H1 (cell line): ENCODE data around the gene AP2A1.

Source experiments
- CBX5 ChIP-seq: fragments of 300-800, 300-1000 bp; sonication (generic); IDR thresholded peaks from 2 replicates; pipeline ENCODE4 v1.7.1; 2016; ENCODE audit warnings: antibody characterized with exemption, low read length, low read depth
- CEBPB ChIP-seq: IDR thresholded peaks from 2 replicates; pipeline ENCODE4 v1.6.1; 2012; ENCODE audit warnings: low read depth, low read length
- EP300 ChIP-seq, 2 experiments: IDR thresholded peaks; 1 replicate in 1 of 2; 2 replicates in 1 of 2; pipeline ENCODE4 v1.6.1; 2011 to 2012; ENCODE audit warnings: low read depth in 2 of 2, low read length in 2 of 2, mild to moderate bottlenecking in 2 of 2, borderline replicate concordance in 1 of 2, inconsistent platforms in 1 of 2, moderate library complexity in 1 of 2
- GABPA ChIP-seq: IDR thresholded peaks from 2 replicates; pipeline ENCODE4 v1.6.1; 2011; ENCODE audit warnings: mild to moderate bottlenecking, low read length, moderate library complexity, borderline replicate concordance; ENCODE audit not compliant: insufficient read depth
- JUN ChIP-seq: IDR thresholded peaks from 2 replicates; pipeline ENCODE4 v1.6.1; 2011; ENCODE audit warnings: low read depth, mild to moderate bottlenecking, improper control_type of control experiment, low read length
- POLR2AphosphoS5 ChIP-seq: IDR thresholded peaks from 2 replicates; pipeline ENCODE4 v1.6.1; 2011; ENCODE audit warnings: low read depth, low read length
- POU5F1 ChIP-seq: IDR thresholded peaks from 2 replicates; pipeline ENCODE4 v1.6.1; 2011; ENCODE audit warnings: low read depth, mild to moderate bottlenecking, low read length, moderate library complexity
- TAF1 ChIP-seq: IDR thresholded peaks from 2 replicates; pipeline ENCODE4 v1.6.1; 2011; ENCODE audit warnings: mild to moderate bottlenecking, low read depth, low read length
- YY1 ChIP-seq: IDR thresholded peaks from 2 replicates; pipeline ENCODE4 v1.6.1; 2011; ENCODE audit warnings: low read depth, mild to moderate bottlenecking, low read length
- TF ChIP-seq, protein P1 (sequence below), 3 experiments: IDR thresholded peaks; 1 replicate in 2 of 3; 2 replicates in 1 of 3; pipeline versions ENCODE4 v1.5.1 to v1.6.1; 2011; ENCODE audit warnings: low read length in 3 of 3, mild to moderate bottlenecking in 3 of 3, inconsistent platforms in 2 of 3, low read depth in 1 of 3, moderate library complexity in 1 of 3; ENCODE audit not compliant: insufficient read depth in 1 of 3; ENCODE audit errors: control extremely low read depth in 1 of 3
- TF ChIP-seq, protein P2 (sequence below): IDR thresholded peaks from 2 replicates; pipeline ENCODE4 v1.6.1; 2012; ENCODE audit warnings: inconsistent platforms
- TF ChIP-seq, protein P3 (sequence below): IDR thresholded peaks from 2 replicates; pipeline ENCODE4 v1.6.1; 2011; ENCODE audit warnings: low read depth, mild to moderate bottlenecking, low read length; ENCODE audit not compliant: insufficient read depth

DNA sequence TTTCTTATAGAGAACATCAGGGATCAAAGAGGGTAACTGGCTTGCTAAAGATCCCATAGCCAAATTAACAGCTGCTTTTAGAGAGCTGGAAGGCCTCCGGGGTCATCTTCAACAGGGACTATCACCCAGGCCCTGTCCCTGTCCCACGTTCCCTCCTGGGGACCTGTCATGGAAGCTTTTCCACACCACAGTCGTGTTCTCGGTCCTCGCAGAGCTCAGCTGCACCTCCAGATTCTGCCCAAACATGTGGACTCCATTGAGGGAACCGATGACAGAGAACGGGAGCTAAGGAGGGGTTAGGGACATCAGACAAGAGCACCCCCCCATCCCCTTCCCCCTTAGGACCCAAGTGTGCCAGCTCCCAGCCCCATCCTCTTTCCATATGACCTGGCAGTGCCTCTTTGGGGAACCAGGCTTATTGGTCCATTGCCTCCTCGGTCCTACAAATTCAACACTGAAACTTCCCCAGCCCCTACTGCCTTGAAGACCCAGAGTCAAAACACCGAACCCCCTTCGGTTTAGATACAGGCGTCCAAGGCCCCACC is 45.7 kb downstream of the AP2A1 start:
- TF ChIP-seq, protein P1, sequence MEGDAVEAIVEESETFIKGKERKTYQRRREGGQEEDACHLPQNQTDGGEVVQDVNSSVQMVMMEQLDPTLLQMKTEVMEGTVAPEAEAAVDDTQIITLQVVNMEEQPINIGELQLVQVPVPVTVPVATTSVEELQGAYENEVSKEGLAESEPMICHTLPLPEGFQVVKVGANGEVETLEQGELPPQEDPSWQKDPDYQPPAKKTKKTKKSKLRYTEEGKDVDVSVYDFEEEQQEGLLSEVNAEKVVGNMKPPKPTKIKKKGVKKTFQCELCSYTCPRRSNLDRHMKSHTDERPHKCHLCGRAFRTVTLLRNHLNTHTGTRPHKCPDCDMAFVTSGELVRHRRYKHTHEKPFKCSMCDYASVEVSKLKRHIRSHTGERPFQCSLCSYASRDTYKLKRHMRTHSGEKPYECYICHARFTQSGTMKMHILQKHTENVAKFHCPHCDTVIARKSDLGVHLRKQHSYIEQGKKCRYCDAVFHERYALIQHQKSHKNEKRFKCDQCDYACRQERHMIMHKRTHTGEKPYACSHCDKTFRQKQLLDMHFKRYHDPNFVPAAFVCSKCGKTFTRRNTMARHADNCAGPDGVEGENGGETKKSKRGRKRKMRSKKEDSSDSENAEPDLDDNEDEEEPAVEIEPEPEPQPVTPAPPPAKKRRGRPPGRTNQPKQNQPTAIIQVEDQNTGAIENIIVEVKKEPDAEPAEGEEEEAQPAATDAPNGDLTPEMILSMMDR (IDR thresholded peaks at IDR 0.05; ENCODE audit: control extremely low read depth in 1 of 3, insufficient read depth in 1 of 3, low read depth in 1 of 3, low read length in 3 of 3): no peak
- TF ChIP-seq CEBPB (no peak), EP300 (IDR thresholded peaks at IDR 0.05; ENCODE audit: borderline replicate concordance in 1 of 2, low read depth in 2 of 2, low read length in 2 of 2) (no peak), POU5F1 (no peak), GABPA (no peak), TAF1 (no peak), CBX5 (no peak), YY1 (no peak), JUN (no peak), POLR2AphosphoS5 (no peak)
- TF ChIP-seq, protein P2, sequence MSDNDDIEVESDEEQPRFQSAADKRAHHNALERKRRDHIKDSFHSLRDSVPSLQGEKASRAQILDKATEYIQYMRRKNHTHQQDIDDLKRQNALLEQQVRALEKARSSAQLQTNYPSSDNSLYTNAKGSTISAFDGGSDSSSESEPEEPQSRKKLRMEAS: no peak
- TF ChIP-seq, protein P3, sequence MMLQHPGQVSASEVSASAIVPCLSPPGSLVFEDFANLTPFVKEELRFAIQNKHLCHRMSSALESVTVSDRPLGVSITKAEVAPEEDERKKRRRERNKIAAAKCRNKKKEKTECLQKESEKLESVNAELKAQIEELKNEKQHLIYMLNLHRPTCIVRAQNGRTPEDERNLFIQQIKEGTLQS: no peak
